Lower leg skin (tissue), 3 donors: ENCODE results near the gene PLCB1.

Source experiments
- POLR2A ChIP-seq, 2 donors: fragments of 450-650 bp; IDR thresholded peaks; one replicate each; pipeline ENCODE4 v1.6.1; 2016 to 2017; ENCODE audit warnings: antibody characterized with exemption in 2 of 2, mild to moderate bottlenecking in 1 of 2, moderate library complexity in 1 of 2
- TF ChIP-seq, protein P1 (sequence below), 3 donors: fragments of 450-650 bp; IDR thresholded peaks; one replicate each; pipeline ENCODE4 v1.5.1; 2016; ENCODE audit warnings: antibody characterized with exemption in 3 of 3, mild to moderate bottlenecking in 3 of 3, moderate library complexity in 2 of 3

DNA sequence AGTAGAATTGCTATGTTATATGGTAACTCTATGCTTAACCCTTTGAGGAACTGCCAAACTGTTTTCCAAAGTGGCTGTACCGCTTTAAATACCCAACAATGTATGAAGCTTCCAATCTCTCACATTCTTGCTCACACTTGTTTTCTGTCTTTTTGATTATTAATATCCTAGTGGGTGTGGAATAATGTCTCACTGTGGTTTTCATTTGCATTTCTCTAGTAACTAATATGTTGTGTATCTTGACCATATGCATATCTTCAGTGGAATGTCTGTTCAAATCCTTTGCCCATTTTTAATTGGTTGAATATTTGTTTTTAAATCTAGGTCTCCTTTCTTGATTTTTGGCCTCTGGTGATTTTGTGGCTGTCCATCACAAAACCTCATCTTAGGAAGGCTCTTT, 759.0 kb downstream of the PLCB1 start:
- TF ChIP-seq, protein P1, sequence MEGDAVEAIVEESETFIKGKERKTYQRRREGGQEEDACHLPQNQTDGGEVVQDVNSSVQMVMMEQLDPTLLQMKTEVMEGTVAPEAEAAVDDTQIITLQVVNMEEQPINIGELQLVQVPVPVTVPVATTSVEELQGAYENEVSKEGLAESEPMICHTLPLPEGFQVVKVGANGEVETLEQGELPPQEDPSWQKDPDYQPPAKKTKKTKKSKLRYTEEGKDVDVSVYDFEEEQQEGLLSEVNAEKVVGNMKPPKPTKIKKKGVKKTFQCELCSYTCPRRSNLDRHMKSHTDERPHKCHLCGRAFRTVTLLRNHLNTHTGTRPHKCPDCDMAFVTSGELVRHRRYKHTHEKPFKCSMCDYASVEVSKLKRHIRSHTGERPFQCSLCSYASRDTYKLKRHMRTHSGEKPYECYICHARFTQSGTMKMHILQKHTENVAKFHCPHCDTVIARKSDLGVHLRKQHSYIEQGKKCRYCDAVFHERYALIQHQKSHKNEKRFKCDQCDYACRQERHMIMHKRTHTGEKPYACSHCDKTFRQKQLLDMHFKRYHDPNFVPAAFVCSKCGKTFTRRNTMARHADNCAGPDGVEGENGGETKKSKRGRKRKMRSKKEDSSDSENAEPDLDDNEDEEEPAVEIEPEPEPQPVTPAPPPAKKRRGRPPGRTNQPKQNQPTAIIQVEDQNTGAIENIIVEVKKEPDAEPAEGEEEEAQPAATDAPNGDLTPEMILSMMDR (IDR thresholded peaks at IDR 0.05), result no peak
- TF ChIP-seq POLR2A (IDR thresholded peaks at IDR 0.05), result no peak
